ENCODE data around the gene PRR22.

DNA sequence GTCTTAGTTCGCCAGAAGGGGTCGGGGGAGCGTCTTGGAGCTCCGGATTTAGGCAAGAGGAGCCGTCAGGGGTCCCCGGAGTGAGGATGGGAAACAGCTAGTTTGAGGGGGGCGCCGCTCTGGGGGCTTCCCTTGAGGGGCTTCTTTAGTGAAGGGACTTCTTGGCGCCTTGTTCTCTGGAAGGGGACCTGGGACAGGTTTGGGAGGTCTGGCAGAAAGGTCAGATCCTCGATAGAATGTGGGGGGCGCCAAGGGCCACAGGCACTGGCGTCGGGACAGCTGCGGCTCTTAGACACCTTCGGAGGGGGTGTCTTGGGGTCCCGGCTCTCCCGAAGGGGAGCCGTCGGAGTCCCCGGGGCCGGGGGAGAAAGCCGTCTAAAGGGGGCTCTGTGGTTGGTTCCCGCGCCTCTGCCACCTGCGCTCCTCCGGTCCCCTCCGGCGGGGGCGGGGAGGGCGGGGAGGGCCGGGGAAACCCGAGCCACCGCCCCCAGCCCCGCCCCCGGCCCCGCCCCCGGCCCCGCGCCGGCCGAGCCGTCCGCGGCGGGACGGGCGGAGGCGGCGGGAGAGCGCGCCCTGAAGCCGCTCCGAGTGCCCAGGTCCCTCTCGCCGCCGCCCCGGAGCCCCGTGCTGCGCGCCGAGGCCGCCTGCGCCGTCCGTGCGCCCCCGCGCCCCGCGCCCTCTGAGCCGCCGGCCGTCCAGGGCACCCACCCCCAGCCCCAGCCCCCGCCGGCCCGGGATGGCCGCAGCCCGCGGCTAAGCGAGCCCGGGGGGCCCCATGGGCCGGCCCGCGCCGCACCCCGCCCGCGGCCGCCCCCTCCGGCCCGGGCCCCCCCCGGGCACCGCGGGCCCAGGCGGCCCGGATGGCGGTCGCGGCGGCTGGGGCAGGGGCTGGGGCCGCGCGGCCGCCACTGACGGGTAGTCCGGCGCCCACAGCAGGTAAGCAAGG, 20.2 kb upstream of the PRR22 start, which contains the start of gene NRTN:
- no peak for TF ChIP-seq TAF1 (IDR thresholded peaks at IDR 0.05; ENCODE audit: low read depth)
- no peak for TF ChIP-seq EP300 (conservative IDR thresholded peaks at IDR 0.05; ENCODE audit: poor library complexity, severe bottlenecking)
- TF ChIP-seq, protein P1, sequence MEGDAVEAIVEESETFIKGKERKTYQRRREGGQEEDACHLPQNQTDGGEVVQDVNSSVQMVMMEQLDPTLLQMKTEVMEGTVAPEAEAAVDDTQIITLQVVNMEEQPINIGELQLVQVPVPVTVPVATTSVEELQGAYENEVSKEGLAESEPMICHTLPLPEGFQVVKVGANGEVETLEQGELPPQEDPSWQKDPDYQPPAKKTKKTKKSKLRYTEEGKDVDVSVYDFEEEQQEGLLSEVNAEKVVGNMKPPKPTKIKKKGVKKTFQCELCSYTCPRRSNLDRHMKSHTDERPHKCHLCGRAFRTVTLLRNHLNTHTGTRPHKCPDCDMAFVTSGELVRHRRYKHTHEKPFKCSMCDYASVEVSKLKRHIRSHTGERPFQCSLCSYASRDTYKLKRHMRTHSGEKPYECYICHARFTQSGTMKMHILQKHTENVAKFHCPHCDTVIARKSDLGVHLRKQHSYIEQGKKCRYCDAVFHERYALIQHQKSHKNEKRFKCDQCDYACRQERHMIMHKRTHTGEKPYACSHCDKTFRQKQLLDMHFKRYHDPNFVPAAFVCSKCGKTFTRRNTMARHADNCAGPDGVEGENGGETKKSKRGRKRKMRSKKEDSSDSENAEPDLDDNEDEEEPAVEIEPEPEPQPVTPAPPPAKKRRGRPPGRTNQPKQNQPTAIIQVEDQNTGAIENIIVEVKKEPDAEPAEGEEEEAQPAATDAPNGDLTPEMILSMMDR (IDR thresholded peaks at IDR 0.05; ENCODE audit: poor library complexity, severe bottlenecking): no peak
- no peak for TF ChIP-seq RAD21 (conservative IDR thresholded peaks at IDR 0.05)
- TF ChIP-seq, protein P2, sequence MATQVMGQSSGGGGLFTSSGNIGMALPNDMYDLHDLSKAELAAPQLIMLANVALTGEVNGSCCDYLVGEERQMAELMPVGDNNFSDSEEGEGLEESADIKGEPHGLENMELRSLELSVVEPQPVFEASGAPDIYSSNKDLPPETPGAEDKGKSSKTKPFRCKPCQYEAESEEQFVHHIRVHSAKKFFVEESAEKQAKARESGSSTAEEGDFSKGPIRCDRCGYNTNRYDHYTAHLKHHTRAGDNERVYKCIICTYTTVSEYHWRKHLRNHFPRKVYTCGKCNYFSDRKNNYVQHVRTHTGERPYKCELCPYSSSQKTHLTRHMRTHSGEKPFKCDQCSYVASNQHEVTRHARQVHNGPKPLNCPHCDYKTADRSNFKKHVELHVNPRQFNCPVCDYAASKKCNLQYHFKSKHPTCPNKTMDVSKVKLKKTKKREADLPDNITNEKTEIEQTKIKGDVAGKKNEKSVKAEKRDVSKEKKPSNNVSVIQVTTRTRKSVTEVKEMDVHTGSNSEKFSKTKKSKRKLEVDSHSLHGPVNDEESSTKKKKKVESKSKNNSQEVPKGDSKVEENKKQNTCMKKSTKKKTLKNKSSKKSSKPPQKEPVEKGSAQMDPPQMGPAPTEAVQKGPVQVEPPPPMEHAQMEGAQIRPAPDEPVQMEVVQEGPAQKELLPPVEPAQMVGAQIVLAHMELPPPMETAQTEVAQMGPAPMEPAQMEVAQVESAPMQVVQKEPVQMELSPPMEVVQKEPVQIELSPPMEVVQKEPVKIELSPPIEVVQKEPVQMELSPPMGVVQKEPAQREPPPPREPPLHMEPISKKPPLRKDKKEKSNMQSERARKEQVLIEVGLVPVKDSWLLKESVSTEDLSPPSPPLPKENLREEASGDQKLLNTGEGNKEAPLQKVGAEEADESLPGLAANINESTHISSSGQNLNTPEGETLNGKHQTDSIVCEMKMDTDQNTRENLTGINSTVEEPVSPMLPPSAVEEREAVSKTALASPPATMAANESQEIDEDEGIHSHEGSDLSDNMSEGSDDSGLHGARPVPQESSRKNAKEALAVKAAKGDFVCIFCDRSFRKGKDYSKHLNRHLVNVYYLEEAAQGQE (IDR thresholded peaks at IDR 0.05; ENCODE audit: borderline replicate concordance): no peak
- TF ChIP-seq EZH2 (IDR thresholded peaks at IDR 0.05; ENCODE audit: borderline replicate concordance, insufficient read depth, low read length, poor library complexity, severe bottlenecking): peak; percentile 15

Data from neural cell (in vitro differentiated cells).